Activated B cell treated with CpG ODN at 0.5 μM for 24 hours (primary cell): ENCODE results near the gene PRRT1. TPM values are rescaled to one million over a fixed set of nuclear protein-coding genes. Genes with fewer than 3 reads are reported as not detected.

Source experiments
- ATAC-seq: fragments of 200-7000 bp; cut with Tn5 transposase; one replicate; pipeline ENCODE4 v1.10.0; 2021; ENCODE audit warnings: low read depth, mild to moderate bottlenecking, moderate library complexity
- CTCF ChIA-PET: fragments of 350-600 bp; sonication (Branson Sonifier 250); formaldehyde crosslinking; loops from one replicate; lab custom pipeline; 2021; ENCODE audit warnings: antibody characterized with exemption; lab: Charles Lee
- POLR2A ChIA-PET: fragments of 350-600 bp; sonication (Branson Sonifier 250); formaldehyde crosslinking; loops from one replicate; lab custom pipeline; 2021; ENCODE audit warnings: antibody characterized with exemption; lab: Charles Lee
- DNase-seq: peaks from one replicate; pipeline ENCODE4 v3.0.0; 2022
- H3K27ac Mint-ChIP-seq: one replicate; pipeline ENCODE4 v1.8.0; 2020; ENCODE audit warnings: mixed read lengths
- H3K27me3 Mint-ChIP-seq: one replicate; pipeline ENCODE4 v1.8.0; 2021; ENCODE audit warnings: mixed read lengths
- H3K36me3 Mint-ChIP-seq: one replicate; pipeline ENCODE4 v1.8.0; 2021; ENCODE audit warnings: low read depth, mixed read lengths
- H3K4me1 Mint-ChIP-seq: one replicate; pipeline ENCODE4 v1.8.0; 2021; ENCODE audit warnings: mixed read lengths
- H3K4me3 Mint-ChIP-seq: one replicate; pipeline ENCODE4 v1.8.0; 2020; ENCODE audit warnings: mild to moderate bottlenecking, mixed read lengths
- H3K9me3 Mint-ChIP-seq: one replicate; pipeline ENCODE4 v1.8.0; 2020; ENCODE audit warnings: mixed read lengths
- intact Hi-C: fragments of 100-400 bp; cut with micrococcal nuclease; formaldehyde crosslinking; loops from one replicate; pipeline ENCODE4 v1.15.1; 2024
- total RNA-seq: library from RNA; stranded (reverse); gene quantifications from 2 replicates; pipeline ENCODE4 v1.2.3, GENCODE V29; 2022
- TF ChIP-seq, protein P1 (sequence below): fragments of 200-600 bp; IDR thresholded peaks from one replicate; pipeline ENCODE4 v1.8.0; 2022; ENCODE audit warnings: antibody characterized with exemption, mild to moderate bottlenecking

The PRRT1 gene
- total RNA-seq, 1 donor from 2014 or later: not detected

DNA sequence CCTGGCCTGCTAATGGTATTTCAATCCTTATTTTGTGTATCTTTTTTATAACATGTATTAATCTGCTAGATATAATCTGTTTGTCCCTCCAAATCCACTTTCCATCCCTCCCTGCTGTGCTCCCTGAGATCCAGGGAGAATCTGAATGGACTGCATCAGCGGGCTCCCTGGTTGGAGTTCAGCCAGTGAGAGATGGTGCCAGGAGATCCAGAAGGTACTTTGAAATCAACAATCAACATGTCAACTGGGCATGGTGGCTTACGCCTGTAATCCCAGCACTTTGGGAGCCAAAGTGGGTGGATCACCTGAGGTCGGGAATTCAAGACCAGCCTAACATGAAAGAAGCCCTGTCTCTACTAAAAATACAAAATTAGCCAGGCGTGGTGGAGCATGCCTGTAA, 28.1 kb downstream of the PRRT1 start:
- TF ChIP-seq, protein P1, sequence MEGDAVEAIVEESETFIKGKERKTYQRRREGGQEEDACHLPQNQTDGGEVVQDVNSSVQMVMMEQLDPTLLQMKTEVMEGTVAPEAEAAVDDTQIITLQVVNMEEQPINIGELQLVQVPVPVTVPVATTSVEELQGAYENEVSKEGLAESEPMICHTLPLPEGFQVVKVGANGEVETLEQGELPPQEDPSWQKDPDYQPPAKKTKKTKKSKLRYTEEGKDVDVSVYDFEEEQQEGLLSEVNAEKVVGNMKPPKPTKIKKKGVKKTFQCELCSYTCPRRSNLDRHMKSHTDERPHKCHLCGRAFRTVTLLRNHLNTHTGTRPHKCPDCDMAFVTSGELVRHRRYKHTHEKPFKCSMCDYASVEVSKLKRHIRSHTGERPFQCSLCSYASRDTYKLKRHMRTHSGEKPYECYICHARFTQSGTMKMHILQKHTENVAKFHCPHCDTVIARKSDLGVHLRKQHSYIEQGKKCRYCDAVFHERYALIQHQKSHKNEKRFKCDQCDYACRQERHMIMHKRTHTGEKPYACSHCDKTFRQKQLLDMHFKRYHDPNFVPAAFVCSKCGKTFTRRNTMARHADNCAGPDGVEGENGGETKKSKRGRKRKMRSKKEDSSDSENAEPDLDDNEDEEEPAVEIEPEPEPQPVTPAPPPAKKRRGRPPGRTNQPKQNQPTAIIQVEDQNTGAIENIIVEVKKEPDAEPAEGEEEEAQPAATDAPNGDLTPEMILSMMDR: no peak
- DNase-seq (no peak), ATAC-seq (no peak)
- Mint-ChIP-seq H3K9me3 (no peaks in the 10 kb centered on the region), H3K4me1 (peaks cover 43% of the 10 kb centered on the region), H3K27ac (no peak overlapping the region), H3K36me3 (peaks cover 84% of the 10 kb centered on the region), H3K27me3 (no peaks in the 10 kb centered on the region), H3K4me3 (no peak overlapping the region)
- intact Hi-C loops: no loop called here
- POLR2A ChIA-PET: interaction anchor here (0.5 kb wide), 1 partner anchor 73 kb away, joined by 3 read pairs; no protein-coding TSS in a partner anchor
- CTCF ChIA-PET: no interaction called here

DNA sequence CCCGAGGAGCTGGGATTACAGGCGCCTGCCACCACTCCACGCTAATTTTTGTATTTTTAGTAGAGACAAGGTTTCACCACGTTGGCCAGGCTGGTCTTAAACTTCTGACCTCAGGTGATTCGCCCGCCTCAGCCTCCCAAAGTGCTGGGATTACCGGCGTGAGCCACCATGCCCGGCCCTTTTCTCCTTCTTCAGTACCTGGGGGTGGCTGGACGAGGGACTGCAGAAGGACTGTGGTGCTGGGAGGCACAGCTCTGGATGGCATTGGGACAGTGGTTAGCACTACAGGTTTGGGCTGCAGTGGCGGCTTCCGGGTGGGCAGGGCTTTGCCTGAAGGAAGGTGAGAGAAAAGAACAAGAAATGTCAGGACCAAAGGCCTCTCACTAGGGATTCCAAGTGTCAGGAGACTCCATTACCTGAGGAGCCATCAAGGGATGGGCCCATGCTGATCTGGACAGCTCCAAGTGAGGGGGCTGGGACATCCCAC, 31.1 kb downstream of the PRRT1 start:
- Mint-ChIP-seq H3K27ac (no peak overlapping the region), H3K4me1 (peaks cover 14% of the 10 kb centered on the region), H3K9me3 (no peaks in the 10 kb centered on the region), H3K27me3 (no peaks in the 10 kb centered on the region), H3K36me3 (peaks cover 87% of the 10 kb centered on the region), H3K4me3 (no peak overlapping the region)
- intact Hi-C loops: no loop called here
- TF ChIP-seq, protein P1: no peak
- CTCF ChIA-PET: no interaction called here
- ATAC-seq (no peak), DNase-seq (no peak)
- POLR2A ChIA-PET: interaction anchor here (0.7 kb wide), 2 partner anchors 115 to 668 kb away, joined by 5 to 7 read pairs; no protein-coding TSS in a partner anchor

DNA sequence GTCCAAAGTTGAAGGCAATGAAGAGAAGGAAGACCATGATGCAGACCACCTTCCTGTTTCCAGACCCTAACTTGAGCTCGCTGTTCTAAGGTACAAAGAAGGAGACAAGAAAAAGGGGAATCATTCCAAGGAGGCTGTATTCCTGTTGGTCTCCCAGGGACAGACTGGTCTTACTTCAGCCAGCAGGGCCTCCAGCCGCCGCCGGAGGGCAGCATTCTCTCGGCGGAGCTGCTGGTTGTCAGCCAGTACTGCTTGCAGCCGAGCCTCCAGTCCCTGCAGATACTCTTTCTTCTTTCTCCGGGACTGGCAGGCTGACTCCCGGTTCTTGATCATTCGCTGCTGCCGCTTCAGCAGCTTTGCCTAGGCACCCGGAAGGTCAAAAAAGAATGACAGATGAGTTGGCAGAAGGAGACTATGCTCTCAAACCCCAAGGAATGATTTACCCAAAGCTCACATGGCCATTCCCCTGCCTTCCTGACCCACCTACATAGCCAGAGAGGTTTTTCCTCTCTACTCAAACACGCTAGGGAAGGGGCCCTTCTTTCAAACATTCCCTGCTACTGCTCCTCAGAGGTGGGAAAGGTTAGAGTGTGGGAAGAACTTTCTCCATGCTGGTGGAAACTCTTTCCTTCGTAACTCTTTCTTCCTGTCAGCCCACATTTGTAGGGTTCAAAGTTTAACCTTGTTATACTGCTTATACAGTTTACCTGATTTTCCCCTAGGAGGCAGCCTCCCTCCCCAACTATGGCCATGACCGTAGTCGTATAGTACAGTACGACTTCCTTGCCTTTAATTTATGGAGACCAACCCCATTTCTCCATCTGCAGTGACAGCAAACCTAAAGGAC, 32.7 kb downstream of the PRRT1 start:
- TF ChIP-seq, protein P1: peak; percentile 57
- Mint-ChIP-seq H3K27me3 (no peaks in the 10 kb centered on the region), H3K4me3 (no peak overlapping the region), H3K36me3 (peaks cover 85% of the 10 kb centered on the region), H3K27ac (peak overlapping the region; percentile 56), H3K9me3 (no peaks in the 10 kb centered on the region), H3K4me1 (peaks cover 8% of the 10 kb centered on the region)
- DNase-seq: peak; percentile 57
- ATAC-seq: peak; percentile 94
- ChIA-PET POLR2A (interaction anchor here (1.4 to 1.8 kb wide), 3 partner anchors 9 to 77 kb away, joined by 5 to 8 read pairs (median 5); partner anchors contain the start of gene ATF6B), CTCF (interaction anchor here (0.9 to 2.6 kb wide), 14 partner anchors 10 to 749 kb away, joined by 3 to 28 read pairs (median 5); partner anchors contain the start of genes ATF6B, FKBPL and GPSM3)
- intact Hi-C loops: loop anchor here (1.0 to 10.0 kb wide), 4 partner anchors 35 to 678 kb away; partner anchors contain the start of gene PPT2

DNA sequence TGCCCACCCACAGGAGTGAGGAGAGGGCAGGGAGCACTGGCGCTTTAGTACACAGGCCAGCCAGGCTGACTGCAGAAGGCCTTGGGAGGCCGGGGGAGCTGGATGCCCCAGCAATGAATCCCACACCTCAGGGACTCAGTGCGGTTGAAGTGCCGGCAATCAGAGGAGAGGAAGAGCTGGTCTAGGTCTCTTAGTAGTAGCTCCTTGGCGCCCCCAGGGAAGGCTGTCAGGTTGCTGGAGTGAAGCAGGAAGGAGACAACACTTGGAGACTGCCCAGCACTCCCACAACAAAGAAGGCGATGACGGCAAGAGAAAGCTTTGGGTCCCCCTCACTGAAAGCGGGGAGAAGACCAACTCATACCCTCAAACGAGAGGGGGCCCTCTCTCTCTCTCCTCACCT, 34.3 kb downstream of the PRRT1 start:
- TF ChIP-seq, protein P1: no peak
- ChIA-PET POLR2A (interaction anchor here (0.6 to 1.2 kb wide), 3 partner anchors 10 to 583 kb away, joined by 3 read pairs; partner anchors contain the start of gene ATF6B), CTCF (interaction anchor here (1.7 to 2.6 kb wide), 3 partner anchors 11 to 750 kb away, joined by 5 to 28 read pairs (median 7); partner anchors contain the start of genes ATF6B and FKBPL)
- intact Hi-C loops: loop anchor here (10.0 kb wide), 1 partner anchor 297 kb away; no protein-coding TSS in a partner anchor
- Mint-ChIP-seq H3K27me3 (no peaks in the 10 kb centered on the region), H3K27ac (no peak overlapping the region), H3K36me3 (peaks cover 74% of the 10 kb centered on the region), H3K9me3 (no peaks in the 10 kb centered on the region), H3K4me1 (peaks cover 7% of the 10 kb centered on the region), H3K4me3 (no peak overlapping the region)
- ATAC-seq: no peak
- no peak for DNase-seq
